HG03066 (cell line): Measurements from ENCODE around the gene ATP8B1.
A peak's percentile ranks its signal among the peaks of the same experiment; 100 is the strongest.
"Not testable (repeated sequence)": the region's sequence is repeated elsewhere in the genome, so short reads cannot be mapped to it uniquely, and the experiment has no call there.

Experiments used
- ATAC-seq: cut with Tn5 transposase; IDR thresholded peaks from one replicate; pipeline ENCODE4 v1.9.1; 2021; ENCODE audit warnings: low read depth; ENCODE audit not compliant: unreplicated experiment

Gene ATP8B1

DNA sequence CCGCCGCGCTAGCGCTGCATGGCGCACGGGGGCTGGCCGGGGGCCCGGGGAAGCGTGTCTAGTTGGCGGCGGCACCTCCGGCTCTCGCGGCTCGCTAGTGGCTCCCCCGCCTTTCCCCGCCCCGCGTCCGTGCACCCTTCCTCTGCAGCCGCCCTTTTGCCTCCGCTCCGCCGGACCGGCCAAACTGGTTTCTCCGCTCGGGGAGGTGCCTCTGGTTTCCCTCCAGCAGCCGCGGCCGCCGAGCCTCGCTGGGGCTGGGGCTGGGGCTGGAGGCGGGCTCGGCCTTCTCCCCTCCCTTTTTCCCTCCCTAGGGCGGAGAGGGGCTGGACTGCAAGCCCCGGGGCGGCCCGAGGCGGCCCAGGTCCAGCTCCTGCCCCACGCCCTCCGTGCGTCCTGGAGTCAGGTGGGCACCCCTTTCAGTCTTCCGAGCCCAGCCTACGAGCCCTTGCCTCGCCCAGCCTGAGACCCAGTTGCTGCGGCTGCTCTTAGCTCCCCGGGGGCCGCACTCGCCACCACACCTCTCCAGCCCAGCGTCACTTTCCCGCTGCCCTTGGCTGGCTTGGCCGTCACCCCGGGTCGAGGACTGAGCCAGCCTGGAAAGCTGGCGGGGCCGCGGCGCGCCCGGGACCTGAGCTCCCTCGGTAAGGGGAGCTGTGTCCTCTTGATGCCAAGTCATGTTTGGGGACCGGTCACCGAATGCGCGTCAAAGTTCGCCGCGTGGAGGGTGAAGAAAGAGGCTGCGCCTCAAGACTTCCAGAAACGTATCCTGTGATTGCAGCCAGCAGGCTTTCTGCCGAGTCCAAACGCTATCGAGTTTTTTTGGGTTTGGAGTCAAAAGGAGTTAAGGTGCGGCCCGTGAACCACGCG is at the start of gene ATP8B1:
TSS of gene ATP8B1 (minus strand) at position 213 of the 867 bp plus-strand sequence. CDS start 71,508 bp downstream, outside the sequence.
- peak; percentile 51 for ATAC-seq

GRCh38 chr18:57850063-57850462 is 46.9 kb upstream of the ATP8B1 start:
- ATAC-seq = no peak

DNA sequence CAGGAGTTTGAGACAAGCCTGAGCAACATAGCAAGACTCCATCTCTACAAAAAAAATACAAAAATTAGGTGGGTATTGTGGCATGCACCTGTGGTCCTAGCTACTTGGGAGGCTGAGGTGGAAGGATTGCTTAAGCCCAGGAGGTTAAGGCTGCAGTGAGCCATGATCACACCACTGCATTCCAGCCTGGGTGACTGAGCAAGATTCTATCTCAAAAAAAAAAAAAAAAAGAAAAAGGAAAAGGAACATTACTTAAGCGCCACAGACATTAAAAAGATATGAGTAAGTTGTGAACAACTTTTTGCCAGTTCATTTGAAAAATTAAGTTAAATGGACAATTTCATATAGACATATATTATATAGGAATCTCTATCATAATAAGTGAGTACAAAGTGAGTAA is 45.3 kb upstream of the ATP8B1 start:
- not testable (repeated sequence) for ATAC-seq

GRCh38 chr18:57847431-57847830 is 44.3 kb upstream of the ATP8B1 start:
- not testable (repeated sequence) for ATAC-seq

DNA sequence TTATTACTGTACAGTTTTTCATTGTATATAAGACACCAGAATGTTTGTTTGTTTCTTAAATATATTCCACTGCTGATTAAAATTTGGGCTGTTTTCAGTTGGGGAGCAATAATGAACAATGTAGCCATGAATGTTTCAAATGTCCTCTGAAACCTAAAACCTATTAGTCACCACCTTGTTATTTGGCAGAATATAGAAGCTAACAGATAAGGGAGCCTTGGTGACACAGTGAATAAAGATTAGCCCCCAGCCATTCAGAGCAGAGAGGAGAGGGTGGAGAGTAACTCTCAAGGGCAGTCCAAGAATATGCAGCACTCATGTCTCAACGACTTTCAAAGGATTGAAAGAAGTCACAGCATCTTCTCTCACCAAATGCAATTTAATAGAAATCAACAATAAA is 43.1 kb upstream of the ATP8B1 start:
- ATAC-seq = no peak

- no peak for ATAC-seq
These were observed 42.5 kb upstream of the ATP8B1 start for GRCh38 chr18:57845605-57846074.

- no peak for ATAC-seq
These were observed 41.2 kb upstream of the ATP8B1 start for GRCh38 chr18:57844319-57844718.

DNA sequence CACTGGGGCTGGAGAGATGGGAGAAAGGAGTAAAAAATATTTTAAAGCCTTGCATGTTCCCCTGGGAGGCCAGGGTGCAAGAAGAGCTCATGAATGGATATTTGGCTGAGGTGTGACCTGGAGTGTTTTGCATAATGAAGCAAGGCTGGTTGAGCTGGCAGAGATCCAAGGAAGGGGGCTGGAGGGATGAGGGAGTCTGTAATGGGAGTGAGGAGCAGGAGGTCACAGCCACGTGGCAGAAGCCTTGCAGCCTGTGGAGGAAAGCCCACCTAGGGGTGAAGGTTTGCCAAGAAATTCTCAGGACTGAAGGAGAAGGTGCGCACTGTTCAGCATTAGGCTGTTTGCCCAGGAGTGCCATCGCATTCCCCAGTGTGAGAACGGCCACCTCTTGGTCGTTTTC is 40.3 kb upstream of the ATP8B1 start:
- ATAC-seq = no peak

GRCh38 chr18:57841568-57841967 is 38.5 kb upstream of the ATP8B1 start:
- ATAC-seq = peak; percentile 45

DNA sequence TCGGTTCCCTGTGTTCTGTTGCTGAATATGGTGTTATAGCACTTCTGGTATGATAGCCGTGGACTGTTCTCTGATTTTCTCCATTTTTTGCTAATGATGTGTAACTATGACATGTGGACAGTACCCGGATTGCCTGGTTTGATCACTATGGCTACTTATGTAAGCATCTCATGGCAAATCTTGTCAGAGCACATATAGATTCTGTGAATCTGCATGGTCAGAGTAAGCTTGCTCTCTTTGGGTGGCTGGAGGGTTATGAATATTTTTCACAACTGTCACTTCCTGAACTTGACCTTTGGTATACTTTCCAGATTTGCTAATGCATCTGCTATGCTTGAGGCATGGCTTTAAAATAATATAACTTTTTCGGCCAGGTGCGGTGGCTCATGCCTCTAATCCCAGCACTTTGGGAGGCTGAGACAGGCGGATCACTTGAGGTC is 36.8 kb upstream of the ATP8B1 start:
- ATAC-seq = no peak

DNA sequence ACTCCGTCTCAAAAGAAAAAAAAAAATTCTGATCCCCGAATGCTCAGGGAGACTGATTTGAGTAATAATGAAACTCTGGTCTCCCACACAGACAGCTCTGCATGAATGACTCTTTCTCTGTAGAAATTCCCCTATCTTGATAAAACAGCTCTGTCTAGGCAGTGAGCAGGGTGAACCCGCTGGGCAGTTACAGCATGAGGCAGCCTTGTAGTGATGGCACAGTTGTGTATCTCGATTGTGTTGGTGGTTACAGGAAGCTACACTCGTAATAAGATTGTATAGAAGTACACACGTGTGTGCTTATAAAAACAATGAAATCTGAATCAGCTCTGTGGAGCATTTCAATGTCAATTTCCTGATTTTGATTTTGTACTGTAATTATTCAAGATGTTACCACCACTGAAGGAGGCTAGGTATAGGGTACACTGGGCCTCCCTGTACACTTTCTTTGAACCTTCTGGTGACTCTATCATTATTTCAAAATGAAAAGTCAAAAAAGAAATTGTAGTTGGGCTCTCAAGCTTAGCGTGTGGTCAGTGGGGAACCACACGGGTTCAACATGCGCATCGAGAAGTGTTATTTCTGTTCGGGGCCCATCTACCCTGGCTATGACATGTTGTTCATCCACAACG is 34.9 kb upstream of the ATP8B1 start:
- ATAC-seq = peak; percentile 68

- no peak for ATAC-seq
These were observed 33.4 kb upstream of the ATP8B1 start for GRCh38 chr18:57836557-57836956.

DNA sequence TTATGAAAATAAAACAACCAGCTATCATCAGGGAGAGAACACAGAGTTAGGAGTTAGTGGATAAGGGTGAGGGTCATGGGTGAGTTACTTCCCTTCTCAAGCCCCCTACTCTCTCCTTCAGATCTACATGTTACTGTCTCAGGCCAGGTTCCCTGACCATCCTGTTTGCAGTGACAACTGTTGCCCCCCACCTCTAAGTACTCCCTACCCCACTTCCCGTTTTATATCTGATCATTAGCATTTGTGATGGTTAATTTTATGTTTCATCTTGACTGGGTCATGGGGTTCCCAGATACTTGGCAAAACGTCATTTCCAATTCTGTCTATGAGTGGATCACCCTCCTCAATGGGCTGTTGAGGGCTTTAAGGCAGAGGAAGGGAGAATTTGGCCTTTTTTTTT is 32.8 kb upstream of the ATP8B1 start:
- no peak for ATAC-seq

GRCh38 chr18:57834616-57835015 is 31.5 kb upstream of the ATP8B1 start:
- ATAC-seq = no peak

DNA sequence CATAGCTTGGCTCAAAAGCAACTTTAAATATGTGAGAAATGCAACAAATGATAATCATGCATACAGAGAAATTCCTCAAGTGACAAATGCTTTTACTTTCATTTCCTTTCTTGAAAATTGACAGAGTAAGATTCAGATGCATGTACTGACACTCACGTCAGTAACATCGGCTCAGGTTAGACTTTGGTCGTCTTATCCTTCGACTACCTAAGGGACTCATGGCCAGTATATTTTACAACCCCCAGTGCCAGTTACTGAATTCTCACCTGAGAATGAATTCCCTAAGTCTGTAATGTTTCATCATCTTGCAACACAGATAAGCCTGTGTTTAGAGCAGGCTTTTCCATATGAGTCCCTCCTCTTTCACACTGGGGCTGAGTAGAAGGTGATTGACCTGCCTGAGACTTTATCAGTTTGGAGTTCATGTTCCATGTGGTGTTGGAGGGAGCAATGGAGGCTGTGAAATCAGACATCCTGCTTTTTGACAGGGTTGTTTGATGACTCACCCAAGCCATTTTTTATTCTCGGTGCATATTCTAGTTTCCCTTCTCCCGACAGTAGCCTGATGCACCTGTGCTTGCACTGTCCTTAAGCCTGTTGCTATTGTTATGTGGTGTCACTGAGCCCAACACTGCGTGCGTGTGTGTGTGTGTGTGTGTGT is 30.5 kb upstream of the ATP8B1 start:
- ATAC-seq = peak; percentile 48

DNA sequence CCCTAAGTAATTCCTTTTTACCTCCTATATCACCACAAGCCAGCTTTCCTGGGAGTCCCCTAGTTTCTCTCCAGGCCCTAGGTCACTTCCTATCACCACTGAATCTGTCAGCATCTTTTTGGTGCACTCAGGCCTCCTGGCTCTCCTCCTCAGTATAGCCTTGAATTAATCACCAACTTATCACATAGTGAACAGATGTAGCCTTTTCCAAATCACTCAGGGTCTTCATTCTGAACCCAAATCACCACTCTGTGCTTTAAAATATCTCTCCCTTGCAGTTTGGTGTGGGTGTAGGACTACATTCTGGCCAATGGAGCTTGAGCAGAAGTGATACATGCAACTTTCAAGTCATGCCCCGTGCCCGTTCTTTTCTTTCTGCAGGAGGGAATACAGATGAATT is 29.6 kb upstream of the ATP8B1 start:
- no peak for ATAC-seq

DNA sequence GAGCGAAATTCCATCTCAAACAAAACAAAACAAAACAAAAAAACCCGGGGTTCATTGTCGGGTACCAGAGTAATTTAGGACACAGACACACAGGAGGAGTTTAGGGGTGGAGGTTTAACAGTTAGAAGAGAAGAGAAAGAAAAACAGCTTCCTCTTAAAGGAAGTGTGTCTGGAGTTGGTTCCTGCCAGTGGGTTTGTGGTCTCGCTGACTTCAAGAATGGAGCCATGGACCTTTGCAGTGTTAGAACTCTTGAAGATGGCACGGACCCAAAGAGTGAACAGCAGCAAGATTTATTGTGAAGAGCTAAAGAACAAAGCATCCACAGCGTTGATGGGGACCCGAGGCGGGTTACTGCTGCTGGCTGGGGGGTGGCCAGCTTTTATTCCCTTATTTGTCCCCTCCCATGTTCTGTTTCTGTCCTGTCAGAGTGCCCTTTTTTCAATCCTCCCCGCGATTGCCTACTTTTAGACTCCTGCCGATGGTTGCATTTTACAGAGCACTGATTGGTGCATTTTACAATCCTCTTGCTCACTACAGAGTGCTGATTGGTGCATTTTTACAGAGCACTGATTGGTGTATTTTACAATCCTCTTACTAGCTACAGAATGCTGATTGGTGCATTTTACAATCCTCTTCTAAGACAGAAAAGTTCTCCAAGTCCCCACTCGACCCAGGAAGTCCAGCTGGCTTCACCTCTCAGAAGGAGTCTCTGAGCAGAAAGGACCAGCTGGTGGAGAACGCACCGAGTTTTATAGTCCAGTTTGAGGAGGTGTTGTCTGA is 28.7 kb upstream of the ATP8B1 start:
- no peak for ATAC-seq

GRCh38 chr18:57827646-57828045 is 24.5 kb upstream of the ATP8B1 start:
- no peak for ATAC-seq

DNA sequence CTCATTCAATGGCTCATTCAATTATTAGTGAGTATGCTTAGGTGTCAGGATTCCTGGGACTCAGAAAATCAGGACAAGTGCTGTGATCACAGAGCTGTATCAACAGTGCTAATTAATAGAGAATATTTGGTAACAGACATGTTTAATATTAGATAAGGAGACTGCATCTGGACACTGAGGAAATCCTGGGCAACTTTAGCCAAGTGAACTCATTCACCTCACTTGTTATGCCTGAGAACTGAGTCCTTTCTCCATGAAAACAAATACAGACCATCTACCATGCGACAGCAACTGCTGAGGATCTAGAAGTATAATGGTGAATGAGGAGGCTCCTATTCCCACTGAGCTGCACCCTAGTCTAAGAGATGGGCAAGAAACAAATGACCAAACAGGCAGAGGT is 23.1 kb upstream of the ATP8B1 start:
- ATAC-seq = no peak

GRCh38 chr18:57820583-57820982 is 17.5 kb upstream of the ATP8B1 start:
- not testable (repeated sequence) for ATAC-seq
